ENCODE measurements around the gene WDHD1.
"Not testable (repeated sequence)": the region's sequence is repeated elsewhere in the genome, so short reads cannot be mapped to it uniquely, and the experiment has no call there.

WDHD1 gene

GRCh38 chr14:54955143-54955542, 71.8 kb downstream of the WDHD1 start:
- DNase-seq (ENCODE audit: low read depth): no peak

GRCh38 chr14:54953609-54954008, 73.3 kb downstream of the WDHD1 start:
- DNase-seq (ENCODE audit: low read depth): not testable (repeated sequence)

GRCh38 chr14:54952803-54953202, 74.1 kb downstream of the WDHD1 start:
- not testable (repeated sequence) for DNase-seq (ENCODE audit: low read depth)

GRCh38 chr14:54947230-54947629, 79.7 kb downstream of the WDHD1 start:
- DNase-seq (ENCODE audit: low read depth): no peak

GRCh38 chr14:54946500-54946899, 80.4 kb downstream of the WDHD1 start:
- no peak for DNase-seq (ENCODE audit: low read depth)

- DNase-seq (ENCODE audit: low read depth): no peak
These were observed 82.0 kb downstream of the WDHD1 start for GRCh38 chr14:54944737-54945391.

DNA sequence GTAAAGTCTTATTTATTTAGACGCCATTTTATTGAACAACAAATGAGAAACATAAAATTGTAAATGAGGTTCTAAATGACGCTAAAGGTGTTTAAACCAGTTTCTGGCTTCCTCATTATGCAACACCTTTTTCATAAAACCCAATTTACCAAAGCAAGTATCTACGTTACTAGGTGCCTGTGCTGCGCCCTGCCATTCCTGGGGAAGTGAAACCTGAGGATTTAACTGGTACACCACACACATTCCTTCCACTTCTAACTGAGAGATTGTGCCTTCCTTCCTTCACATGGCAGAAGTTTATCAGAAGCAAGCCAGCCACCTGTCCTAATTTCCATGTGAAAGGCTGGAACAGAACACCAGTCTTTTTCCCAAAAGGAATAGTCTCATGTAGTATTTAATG, 84.0 kb downstream of the WDHD1 start:
- no peak for DNase-seq (ENCODE audit: low read depth)

- no peak for DNase-seq (ENCODE audit: low read depth)
These were observed 90.1 kb downstream of the WDHD1 start for GRCh38 chr14:54936816-54937215.

- DNase-seq (ENCODE audit: low read depth): peak; percentile 87
These were observed 90.9 kb downstream of the WDHD1 start for GRCh38 chr14:54935958-54936357.

GRCh38 chr14:54935100-54935499, 91.8 kb downstream of the WDHD1 start:
- no peak for DNase-seq (ENCODE audit: low read depth)

GRCh38 chr14:54933006-54933405, 93.9 kb downstream of the WDHD1 start:
- DNase-seq (ENCODE audit: low read depth): no peak

DNA sequence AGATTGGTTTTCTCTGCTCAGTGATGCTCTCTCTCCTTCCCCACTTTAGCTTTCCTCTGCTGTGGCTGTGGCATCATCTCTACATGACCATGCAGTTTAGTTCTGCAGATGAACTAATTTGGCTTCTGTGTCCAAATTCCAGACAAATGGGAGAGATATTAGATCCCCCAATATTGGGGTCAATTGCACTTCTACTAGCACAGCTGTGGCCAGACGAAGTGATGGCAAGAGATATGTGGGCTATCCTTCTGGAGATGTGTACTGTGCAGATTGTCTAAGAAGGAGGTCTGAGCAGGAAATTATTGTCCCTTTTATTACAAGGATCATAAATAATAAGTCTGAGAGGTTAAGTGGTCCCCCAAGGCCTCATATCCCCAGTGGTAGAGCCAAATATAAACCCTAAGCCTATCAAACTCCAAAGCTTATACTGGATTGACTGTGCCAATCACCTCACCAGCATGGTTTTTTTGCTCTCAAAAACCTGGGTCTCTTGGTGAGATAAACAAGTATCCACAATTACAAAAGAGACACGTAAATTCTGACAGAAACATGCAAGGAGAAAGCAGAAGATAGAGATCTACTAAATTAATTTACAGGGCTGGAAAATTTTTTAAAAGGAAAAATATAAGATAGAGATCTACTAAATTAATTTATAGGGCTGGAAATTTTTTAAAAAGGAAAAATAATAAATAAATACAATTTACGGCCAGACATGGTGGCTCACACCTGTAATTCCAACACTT, 95.1 kb downstream of the WDHD1 start:
- no peak for DNase-seq (ENCODE audit: low read depth)

DNA sequence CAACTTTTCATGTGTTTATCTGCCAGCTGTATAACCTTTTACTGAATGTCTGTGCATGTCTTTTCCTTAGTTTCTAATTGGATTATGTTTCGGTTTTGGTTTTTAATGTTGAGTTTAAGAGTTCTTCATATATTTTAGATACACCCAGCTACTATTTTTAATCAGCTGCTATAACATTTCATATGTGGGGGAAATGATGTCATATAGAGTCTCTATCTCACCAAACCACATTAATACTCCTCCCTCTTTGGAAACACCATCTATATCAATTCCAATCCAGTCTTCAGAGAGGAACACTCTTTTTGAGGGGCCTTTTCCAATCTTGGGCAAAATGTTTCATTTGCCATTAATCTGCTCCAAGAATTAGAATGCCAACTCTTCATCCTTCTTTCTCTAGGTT, 95.8 kb downstream of the WDHD1 start:
- DNase-seq (ENCODE audit: low read depth): no peak

- no peak for DNase-seq (ENCODE audit: low read depth)
These were observed 97.3 kb downstream of the WDHD1 start for GRCh38 chr14:54929556-54929955.

GRCh38 chr14:54928216-54928615, 98.7 kb downstream of the WDHD1 start:
- no peak for DNase-seq (ENCODE audit: low read depth)

- DNase-seq (ENCODE audit: low read depth): no peak
These were observed 99.3 kb downstream of the WDHD1 start for GRCh38 chr14:54927551-54927950.

- DNase-seq (ENCODE audit: low read depth): not testable (repeated sequence)
These were observed 100.3 kb downstream of the WDHD1 start for GRCh38 chr14:54926570-54926969.

DNA sequence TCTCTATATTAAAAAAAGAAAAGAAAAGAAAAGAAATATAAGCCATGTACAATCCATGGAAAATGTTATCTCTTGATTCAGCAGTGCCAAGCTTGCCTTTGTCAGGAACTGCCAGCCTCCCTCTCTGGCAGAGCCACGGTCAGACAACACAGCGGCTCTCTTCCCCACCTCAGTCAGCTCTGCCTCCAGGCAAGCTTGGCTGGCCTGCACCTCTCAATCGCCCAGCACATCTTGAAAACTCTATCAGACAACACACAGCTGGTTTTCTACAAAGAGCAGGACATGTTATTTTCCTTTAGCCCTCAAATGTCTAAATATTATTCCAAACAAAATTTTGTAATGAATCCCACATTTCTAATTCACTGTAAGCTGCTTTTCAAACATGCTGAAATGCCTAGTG, 104.3 kb downstream of the WDHD1 start:
- DNase-seq (ENCODE audit: low read depth): no peak

GRCh38 chr14:54920052-54920451, 106.8 kb downstream of the WDHD1 start:
- no peak for DNase-seq (ENCODE audit: low read depth)

DNA sequence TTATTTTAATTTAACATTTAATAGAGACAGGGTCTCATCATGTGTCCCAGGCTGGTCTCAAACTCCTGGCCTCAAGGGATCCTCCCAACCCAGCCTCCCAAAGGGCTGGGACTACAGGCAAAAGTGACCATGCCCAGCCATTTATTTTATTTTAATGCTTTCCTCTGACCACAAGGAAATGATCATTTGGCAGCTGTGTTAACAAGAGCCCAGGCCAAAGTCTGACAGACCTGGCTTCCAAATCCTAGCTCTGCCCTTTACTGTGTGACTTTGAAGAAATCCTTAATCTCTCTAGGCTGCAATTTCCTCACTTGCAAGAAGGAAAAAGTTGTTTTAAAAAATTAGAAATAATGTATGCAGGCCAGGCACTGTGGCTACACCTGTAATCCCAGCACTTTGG, 107.6 kb downstream of the WDHD1 start:
- DNase-seq (ENCODE audit: low read depth): no peak

DNA sequence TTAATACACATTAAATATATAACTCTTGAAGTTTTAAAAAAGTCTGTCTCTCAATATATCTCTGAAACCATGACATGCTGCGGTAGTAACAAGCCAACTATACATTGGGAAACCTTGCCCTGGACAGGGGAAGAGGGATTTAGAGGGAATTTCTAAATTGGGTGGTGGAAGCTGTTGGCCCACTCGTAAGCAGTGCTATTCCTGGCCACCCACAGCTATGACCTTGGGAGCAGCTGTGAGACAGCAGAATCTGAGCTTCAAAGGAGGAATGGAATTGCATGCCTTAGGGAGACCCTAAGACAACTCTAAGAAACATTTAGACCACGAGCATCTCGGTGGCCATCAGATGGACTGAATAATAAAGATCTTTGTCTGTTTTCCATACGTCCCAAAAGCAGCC, 108.5 kb downstream of the WDHD1 start:
- DNase-seq (ENCODE audit: low read depth): no peak

GRCh38 chr14:54916101-54916500, 110.8 kb downstream of the WDHD1 start:
- DNase-seq (ENCODE audit: low read depth): no peak

- DNase-seq (ENCODE audit: low read depth): no peak
These were observed 116.9 kb downstream of the WDHD1 start for GRCh38 chr14:54909817-54910558.
